HCT116 (cell line): Measurements from ENCODE around the gene USP7. TPM values are rescaled to one million over a fixed set of nuclear protein-coding genes. Genes with fewer than 3 reads are reported as not detected.
A peak's percentile ranks its signal among the peaks of the same experiment; 100 is the strongest.

Source experiments
- ATAC-seq: fragments of 200-7000 bp; cut with Tn5 transposase; 2 replicates; pipeline ENCODE4 v1.9.1; 2020; ENCODE audit warnings: mild to moderate bottlenecking, moderate library complexity
- BruUV-seq: library from RNA; stranded (reverse); fragments of 400-500 nt; replicated peaks from 2 replicates; lab custom pipeline; 2021; lab: Mats Ljungman, UMichigan
- CTCF ChIA-PET: fragments of 300-600 bp; sonication (Branson Sonifier 250); formaldehyde crosslinking; loops from one replicate; lab custom pipeline; 2021; ENCODE audit warnings: antibody characterized with exemption; lab: Charles Lee
- POLR2A ChIA-PET: fragments of 300-600, 350-600 bp; sonication (Branson Sonifier 250); formaldehyde crosslinking; loops from one replicate; lab custom pipeline; 2021; ENCODE audit warnings: antibody characterized with exemption; lab: Charles Lee
- RAD21 ChIA-PET, 2 experiments: fragments of 300-600 bp; sonication (Branson Sonifier 250); formaldehyde crosslinking; loops; one replicate each; lab custom pipeline; 2023; ENCODE audit warnings: low total read pairs in 2 of 2; ENCODE audit not compliant: uncharacterized antibody in 2 of 2, unreplicated experiment in 2 of 2, low non-redundant PET in 1 of 2; lab: Charles Lee
- DNase-seq: peaks from one replicate; pipeline ENCODE4 v3.0.0-alpha.2; 2010; ENCODE audit warnings: low read depth, low spot score
- H2AFZ ChIP-seq: fragments of 200-600 bp; shearing (Covaris generic), sonication (generic); 2 replicates; pipeline ENCODE4 v1.6.1; 2017; ENCODE audit warnings: low read depth, mixed run types, mixed read lengths, antibody characterized with exemption, low read length; ENCODE audit not compliant: poor library complexity, severe bottlenecking
- H3K27ac ChIP-seq: 2 replicates; pipeline ENCODE4 v1.5.1; 2012; ENCODE audit warnings: low read depth, low read length
- H3K27me3 ChIP-seq: fragments of 200-600 bp; sonication (generic); 2 replicates; pipeline ENCODE4 v1.6.1; 2016; ENCODE audit warnings: mixed run types, low read length, mixed read lengths; ENCODE audit not compliant: insufficient read depth
- H3K36me3 ChIP-seq, 2 experiments: fragments of 200-500 bp in 1 of 2; fragments of 200-600 bp in 1 of 2; sonication (Bioruptor generic) in 1 of 2; sonication (generic) in 1 of 2; 2 replicates each; pipeline versions ENCODE4 v1.5.1 to v1.6.1; 2014 to 2016; ENCODE audit warnings: low read length in 2 of 2, inconsistent platforms in 1 of 2, mixed read lengths in 1 of 2, mixed run types in 1 of 2; ENCODE audit not compliant: insufficient read depth in 2 of 2, control insufficient read depth in 1 of 2
- H3K4me1 ChIP-seq, 2 experiments: fragments of 200-600 bp in 1 of 2; sonication (generic) in 1 of 2; 2 replicates each; pipeline versions ENCODE4 v1.5.1 to v1.6.1; 2012 to 2017; ENCODE audit warnings: low read length in 2 of 2, inconsistent platforms in 1 of 2, mild to moderate bottlenecking in 1 of 2, mixed read lengths in 1 of 2, mixed run types in 1 of 2, moderate library complexity in 1 of 2; ENCODE audit not compliant: insufficient read depth in 2 of 2, control insufficient read depth in 1 of 2
- H3K4me2 ChIP-seq: fragments of 200-600 bp; sonication (generic); 2 replicates; pipeline ENCODE4 v1.6.1; 2017; ENCODE audit warnings: mixed run types, low read length, mixed read lengths
- H3K4me3 ChIP-seq, 2 experiments: fragments of 200-600 bp in 1 of 2; sonication (generic) in 1 of 2; replicated peaks in 1 of 2; 2 replicates each; pipeline ENCODE4 v1.5.1; 2011 to 2016; ENCODE audit warnings: low read length in 2 of 2, control low read depth in 1 of 2, low read depth in 1 of 2, mild to moderate bottlenecking in 1 of 2, mixed read lengths in 1 of 2, mixed run types in 1 of 2
- H3K79me2 ChIP-seq: fragments of 200-600 bp; sonication (generic); 2 replicates; pipeline ENCODE4 v1.6.1; 2017; ENCODE audit warnings: mild to moderate bottlenecking, mixed run types, low read length, moderate library complexity, mixed read lengths; ENCODE audit not compliant: insufficient read depth
- H3K9ac ChIP-seq: fragments of 200-600 bp; sonication (generic); 2 replicates; pipeline ENCODE4 v1.6.1; 2016; ENCODE audit warnings: low read length, mixed read lengths
- H3K9me2 ChIP-seq: fragments of 200-600 bp; sonication (generic), shearing (Covaris generic); 2 replicates; pipeline ENCODE4 v1.6.1; 2017; ENCODE audit warnings: mixed run types, mild to moderate bottlenecking, moderate library complexity; ENCODE audit not compliant: insufficient read depth
- H3K9me3 ChIP-seq, 2 experiments: fragments of 200-500 bp in 1 of 2; fragments of 200-600 bp in 1 of 2; sonication (Bioruptor generic) in 1 of 2; sonication (generic) in 1 of 2; 2 replicates each; pipeline ENCODE4 v1.6.1; 2014 to 2017; ENCODE audit warnings: low read length in 2 of 2, mixed read lengths in 2 of 2, inconsistent platforms in 1 of 2, low read depth in 1 of 2, mild to moderate bottlenecking in 1 of 2, mixed run types in 1 of 2, moderate library complexity in 1 of 2; ENCODE audit not compliant: control insufficient read depth in 1 of 2, insufficient read depth in 1 of 2
- H4K20me1 ChIP-seq: fragments of 200-600 bp; sonication (generic), shearing (Covaris generic); 2 replicates; pipeline ENCODE4 v1.6.1; 2017; ENCODE audit warnings: mixed run types, mild to moderate bottlenecking, moderate library complexity; ENCODE audit not compliant: insufficient read depth
- CEBPB ChIP-seq: IDR thresholded peaks from 2 replicates; pipeline ENCODE4 v1.6.1; 2012; ENCODE audit warnings: low read depth
- EZH2 ChIP-seq: fragments of 200-600 bp; sonication (generic); IDR thresholded peaks from 2 replicates; pipeline ENCODE4 v1.6.1; 2017; ENCODE audit warnings: antibody characterized with exemption, mixed run types
- EZH2phosphoT487 ChIP-seq: fragments of 200-600 bp; IDR thresholded peaks from 2 replicates; pipeline ENCODE4 v1.6.1; 2018; ENCODE audit warnings: antibody characterized with exemption, borderline replicate concordance
- FOSL1 ChIP-seq: IDR thresholded peaks from 2 replicates; pipeline ENCODE4 v1.6.1; 2012; ENCODE audit warnings: low read depth
- JUND ChIP-seq: IDR thresholded peaks from 2 replicates; pipeline ENCODE4 v1.6.1; 2012
- POLR2A ChIP-seq: IDR thresholded peaks from 2 replicates; pipeline ENCODE4 v1.7.0; 2011; ENCODE audit warnings: borderline replicate concordance; ENCODE audit not compliant: insufficient read depth, insufficient read length; ENCODE audit errors: extremely low read depth
- SP1 ChIP-seq: IDR thresholded peaks from 2 replicates; pipeline ENCODE4 v1.6.1; 2012; ENCODE audit warnings: low read depth
- TCF7L2 ChIP-seq: IDR thresholded peaks from 2 replicates; pipeline ENCODE4 v1.7.0; 2011; ENCODE audit warnings: borderline replicate concordance, inconsistent platforms; ENCODE audit not compliant: insufficient read depth, insufficient read length; ENCODE audit errors: extremely low read depth
- intact Hi-C: fragments of 100-400 bp; cut with micrococcal nuclease; formaldehyde crosslinking; loops from 2 replicates; pipeline ENCODE4 v1.10.0; 2022
- total RNA-seq: library from RNA; stranded (reverse); gene quantifications from one replicate; pipeline ENCODE4 v1.2.1, GENCODE V29; 2021; ENCODE audit not compliant: unreplicated experiment
- TF ChIP-seq, protein P1 (sequence below): IDR thresholded peaks from 2 replicates; pipeline ENCODE4 v1.6.1; 2011; ENCODE audit warnings: mild to moderate bottlenecking, low read length, moderate library complexity; ENCODE audit not compliant: insufficient replicate concordance; ENCODE audit errors: extremely low read depth
- TF ChIP-seq, protein P2 (sequence below): IDR thresholded peaks from 2 replicates; pipeline ENCODE4 v1.6.1; 2012
- TF ChIP-seq, protein P3 (sequence below): IDR thresholded peaks from 2 replicates; pipeline ENCODE4 v1.6.1; 2012; ENCODE audit warnings: low read depth
- TF ChIP-seq, protein P4 (sequence below): IDR thresholded peaks from 2 replicates; pipeline ENCODE4 v1.6.1; 2012

USP7 gene
- total RNA-seq, 1 experiment from 2014 or later: 154 TPM

DNA sequence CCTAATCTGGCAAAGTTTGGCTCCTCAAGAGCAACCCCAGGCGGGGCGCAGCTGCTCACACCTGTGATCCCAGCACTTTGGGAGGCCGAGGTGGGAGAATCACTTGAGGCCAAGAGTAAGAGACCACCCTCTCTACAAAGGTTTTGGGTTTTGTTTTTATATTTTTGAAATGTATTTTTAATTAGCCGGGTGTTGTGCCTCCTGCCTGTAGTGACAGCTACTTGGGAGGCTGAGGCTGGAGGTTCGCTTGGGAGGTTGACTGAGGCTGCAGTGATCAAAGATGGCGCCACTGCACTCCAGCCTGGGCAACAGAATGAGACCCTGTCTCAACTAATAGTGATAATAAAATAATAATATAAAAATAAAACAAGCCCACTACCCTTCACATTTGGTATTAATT, 756 bp upstream of the USP7 start:
- ChIA-PET POLR2A (no interaction called here), RAD21 (no interaction called here), CTCF (interaction anchor here (1.3 kb wide), 1 partner anchor 69 kb away, joined by 3 read pairs; no protein-coding TSS in a partner anchor)
- Histone ChIP-seq H3K9me2 (no peaks in the 10 kb centered on the region), H4K20me1 (peaks cover 22% of the 10 kb centered on the region; the same call in 1 of the 2 replicates), H3K4me3 (peak overlapping the region; percentile 51 to 72), H3K79me2 (peaks cover 36% of the 10 kb centered on the region), H3K4me2 (peak overlapping the region; percentile 95), H3K4me1 (peaks cover 10 to 54% of the 10 kb centered on the region in 2 experiments; a peak in 3 of 4 replicates), H3K27me3 (no peaks in the 10 kb centered on the region), H3K9ac (peak overlapping the region; percentile 69), H3K27ac (peak overlapping the region; percentile 70), H3K36me3 (no peaks in the 10 kb centered on the region), H2AFZ (peak overlapping the region; percentile 61), H3K9me3 (no peaks in the 10 kb centered on the region)
- TSS peak; percentile 56 for BruUV-seq
- no peak for DNase-seq
- intact Hi-C loops: no loop called here
- no peak for TF ChIP-seq SP1
- no peak for TF ChIP-seq JUND
- no peak for TF ChIP-seq POLR2A
- TF ChIP-seq EZH2phosphoT487: no peak
- TF ChIP-seq, protein P1, sequence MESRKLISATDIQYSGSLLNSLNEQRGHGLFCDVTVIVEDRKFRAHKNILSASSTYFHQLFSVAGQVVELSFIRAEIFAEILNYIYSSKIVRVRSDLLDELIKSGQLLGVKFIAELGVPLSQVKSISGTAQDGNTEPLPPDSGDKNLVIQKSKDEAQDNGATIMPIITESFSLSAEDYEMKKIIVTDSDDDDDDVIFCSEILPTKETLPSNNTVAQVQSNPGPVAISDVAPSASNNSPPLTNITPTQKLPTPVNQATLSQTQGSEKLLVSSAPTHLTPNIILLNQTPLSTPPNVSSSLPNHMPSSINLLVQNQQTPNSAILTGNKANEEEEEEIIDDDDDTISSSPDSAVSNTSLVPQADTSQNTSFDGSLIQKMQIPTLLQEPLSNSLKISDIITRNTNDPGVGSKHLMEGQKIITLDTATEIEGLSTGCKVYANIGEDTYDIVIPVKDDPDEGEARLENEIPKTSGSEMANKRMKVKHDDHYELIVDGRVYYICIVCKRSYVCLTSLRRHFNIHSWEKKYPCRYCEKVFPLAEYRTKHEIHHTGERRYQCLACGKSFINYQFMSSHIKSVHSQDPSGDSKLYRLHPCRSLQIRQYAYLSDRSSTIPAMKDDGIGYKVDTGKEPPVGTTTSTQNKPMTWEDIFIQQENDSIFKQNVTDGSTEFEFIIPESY: no peak
- TF ChIP-seq CEBPB: no peak
- TF ChIP-seq, protein P2, sequence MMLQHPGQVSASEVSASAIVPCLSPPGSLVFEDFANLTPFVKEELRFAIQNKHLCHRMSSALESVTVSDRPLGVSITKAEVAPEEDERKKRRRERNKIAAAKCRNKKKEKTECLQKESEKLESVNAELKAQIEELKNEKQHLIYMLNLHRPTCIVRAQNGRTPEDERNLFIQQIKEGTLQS: no peak
- no peak for TF ChIP-seq EZH2
- no peak for TF ChIP-seq FOSL1
- TF ChIP-seq, protein P3, sequence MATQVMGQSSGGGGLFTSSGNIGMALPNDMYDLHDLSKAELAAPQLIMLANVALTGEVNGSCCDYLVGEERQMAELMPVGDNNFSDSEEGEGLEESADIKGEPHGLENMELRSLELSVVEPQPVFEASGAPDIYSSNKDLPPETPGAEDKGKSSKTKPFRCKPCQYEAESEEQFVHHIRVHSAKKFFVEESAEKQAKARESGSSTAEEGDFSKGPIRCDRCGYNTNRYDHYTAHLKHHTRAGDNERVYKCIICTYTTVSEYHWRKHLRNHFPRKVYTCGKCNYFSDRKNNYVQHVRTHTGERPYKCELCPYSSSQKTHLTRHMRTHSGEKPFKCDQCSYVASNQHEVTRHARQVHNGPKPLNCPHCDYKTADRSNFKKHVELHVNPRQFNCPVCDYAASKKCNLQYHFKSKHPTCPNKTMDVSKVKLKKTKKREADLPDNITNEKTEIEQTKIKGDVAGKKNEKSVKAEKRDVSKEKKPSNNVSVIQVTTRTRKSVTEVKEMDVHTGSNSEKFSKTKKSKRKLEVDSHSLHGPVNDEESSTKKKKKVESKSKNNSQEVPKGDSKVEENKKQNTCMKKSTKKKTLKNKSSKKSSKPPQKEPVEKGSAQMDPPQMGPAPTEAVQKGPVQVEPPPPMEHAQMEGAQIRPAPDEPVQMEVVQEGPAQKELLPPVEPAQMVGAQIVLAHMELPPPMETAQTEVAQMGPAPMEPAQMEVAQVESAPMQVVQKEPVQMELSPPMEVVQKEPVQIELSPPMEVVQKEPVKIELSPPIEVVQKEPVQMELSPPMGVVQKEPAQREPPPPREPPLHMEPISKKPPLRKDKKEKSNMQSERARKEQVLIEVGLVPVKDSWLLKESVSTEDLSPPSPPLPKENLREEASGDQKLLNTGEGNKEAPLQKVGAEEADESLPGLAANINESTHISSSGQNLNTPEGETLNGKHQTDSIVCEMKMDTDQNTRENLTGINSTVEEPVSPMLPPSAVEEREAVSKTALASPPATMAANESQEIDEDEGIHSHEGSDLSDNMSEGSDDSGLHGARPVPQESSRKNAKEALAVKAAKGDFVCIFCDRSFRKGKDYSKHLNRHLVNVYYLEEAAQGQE: no peak
- TF ChIP-seq, protein P4, sequence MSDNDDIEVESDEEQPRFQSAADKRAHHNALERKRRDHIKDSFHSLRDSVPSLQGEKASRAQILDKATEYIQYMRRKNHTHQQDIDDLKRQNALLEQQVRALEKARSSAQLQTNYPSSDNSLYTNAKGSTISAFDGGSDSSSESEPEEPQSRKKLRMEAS: no peak
- no peak for TF ChIP-seq TCF7L2
- no peak; the same call in 1 of the 2 replicates for ATAC-seq
